GM21423 (cell line): ENCODE results near the gene METTL21C.

ENCODE experiments used
- ATAC-seq: cut with Tn5 transposase; IDR thresholded peaks from one replicate; pipeline ENCODE4 v1.9.1; 2021; ENCODE audit warnings: mild to moderate bottlenecking, moderate library complexity; ENCODE audit not compliant: unreplicated experiment

Gene METTL21C

DNA sequence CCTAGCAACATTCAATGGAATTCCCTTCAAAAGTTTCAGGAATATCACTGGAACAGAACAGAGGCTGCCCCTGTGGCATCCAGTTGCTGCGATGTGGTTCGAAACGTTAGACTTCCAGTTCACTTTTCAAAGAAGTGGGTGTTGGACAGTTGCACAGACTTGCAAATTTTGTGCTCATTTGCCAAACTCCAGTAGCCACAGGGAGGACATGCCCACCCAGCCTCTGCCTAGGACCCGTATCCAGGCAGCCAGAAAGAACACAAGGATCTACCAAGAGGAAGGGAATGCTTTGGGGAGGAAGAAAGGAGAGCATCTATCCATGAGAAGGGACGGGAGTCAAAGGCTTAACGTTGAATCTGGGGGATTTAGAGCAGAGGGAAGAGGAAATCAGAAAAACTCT, at the start of gene METTL21C:
METTL21C (minus strand) TSS at position 108 of the 400 bp plus-strand sequence. CDS start 546 bp downstream, outside the sequence.
- ATAC-seq = no peak

DNA sequence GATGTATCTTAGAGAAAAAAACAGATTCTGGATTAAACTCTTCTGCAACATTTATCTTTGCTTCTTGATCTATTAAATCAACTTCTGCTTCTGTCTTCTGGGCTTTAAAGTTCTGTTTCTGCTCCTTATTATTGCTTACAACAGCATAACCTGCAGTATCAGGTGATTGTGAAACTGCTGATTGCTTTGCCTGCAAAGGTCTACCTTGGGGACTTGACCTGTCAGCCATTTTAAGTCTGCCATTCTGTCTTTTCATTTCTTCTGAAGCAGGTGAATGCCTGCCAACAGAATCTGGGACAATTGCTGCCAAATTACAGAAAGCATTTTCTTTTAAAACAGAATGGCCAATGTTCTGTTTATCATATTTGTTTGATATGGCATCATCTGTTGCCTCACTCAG, 47.7 kb upstream of the METTL21C start:
- ATAC-seq = no peak

DNA sequence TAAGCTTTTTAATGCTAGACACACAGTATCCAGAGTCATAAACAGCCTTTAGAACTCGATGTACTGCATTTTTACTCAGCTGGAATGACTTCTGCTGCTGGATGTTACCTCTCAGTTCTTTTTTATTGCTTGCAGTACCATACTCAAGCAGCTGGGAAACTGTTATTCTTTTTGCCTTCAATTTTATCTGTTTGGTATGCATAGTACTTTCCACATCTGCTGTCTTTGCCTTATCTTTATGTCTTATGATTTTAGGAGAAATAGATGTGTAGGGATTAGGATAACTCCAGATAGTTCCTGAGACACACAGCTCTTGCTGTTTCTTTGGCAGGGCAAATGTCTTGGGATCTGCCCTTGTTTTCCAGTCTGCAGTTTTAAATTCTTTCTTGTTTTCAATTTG, 47.3 kb upstream of the METTL21C start:
- ATAC-seq = no peak

DNA sequence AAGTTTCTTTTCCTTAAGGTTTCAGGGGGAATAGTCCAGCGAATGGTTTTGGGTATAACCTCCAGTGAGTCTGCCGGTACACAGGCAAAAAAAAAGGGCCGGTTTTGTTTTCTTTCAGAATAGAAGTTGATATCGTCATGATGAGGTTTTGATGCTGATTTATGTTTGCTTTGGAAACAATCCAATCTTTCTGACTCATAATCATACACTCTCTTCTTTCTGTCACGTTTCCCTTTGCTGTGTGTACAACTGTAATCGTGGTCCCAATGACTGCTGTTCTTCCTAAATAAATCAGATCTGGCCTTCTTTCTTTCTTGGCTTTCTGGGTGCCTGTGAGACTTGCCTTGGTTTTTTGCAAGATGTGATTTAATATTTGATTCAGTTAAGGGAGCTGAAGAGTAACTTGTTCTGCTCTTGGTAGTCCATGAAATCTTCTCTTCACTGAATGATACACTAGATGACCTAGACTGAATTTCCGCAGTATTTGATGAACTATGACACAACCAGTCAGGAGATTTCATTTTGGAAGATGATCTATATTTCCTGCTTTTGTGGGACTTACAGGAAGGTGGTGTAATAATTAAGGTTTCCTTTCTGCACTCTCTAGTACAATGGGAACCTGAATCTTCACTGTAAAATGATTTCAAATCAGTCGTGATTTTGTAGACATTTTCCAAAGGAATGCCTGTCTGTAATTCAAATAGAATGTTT, 34.9 kb upstream of the METTL21C start:
- no peak for ATAC-seq

DNA sequence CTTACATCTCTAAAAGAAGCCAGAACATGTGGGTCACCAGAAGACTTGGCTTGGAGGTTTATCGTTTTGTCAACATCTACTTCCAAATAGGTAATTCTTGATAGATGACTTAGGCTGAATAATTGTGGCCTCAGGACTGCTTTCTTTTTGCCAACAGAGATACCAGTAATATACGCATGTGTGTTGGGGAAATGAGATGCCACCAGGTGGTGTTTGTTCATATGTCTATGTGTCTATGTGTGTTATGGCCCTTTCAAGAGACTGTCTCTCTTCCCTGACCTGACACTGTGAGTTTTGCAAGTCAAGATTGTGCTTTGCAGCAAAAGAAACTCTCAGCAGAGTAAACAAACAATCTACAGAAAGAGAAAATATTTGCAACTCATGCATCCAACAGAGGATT, 31.6 kb upstream of the METTL21C start:
- no peak for ATAC-seq

DNA sequence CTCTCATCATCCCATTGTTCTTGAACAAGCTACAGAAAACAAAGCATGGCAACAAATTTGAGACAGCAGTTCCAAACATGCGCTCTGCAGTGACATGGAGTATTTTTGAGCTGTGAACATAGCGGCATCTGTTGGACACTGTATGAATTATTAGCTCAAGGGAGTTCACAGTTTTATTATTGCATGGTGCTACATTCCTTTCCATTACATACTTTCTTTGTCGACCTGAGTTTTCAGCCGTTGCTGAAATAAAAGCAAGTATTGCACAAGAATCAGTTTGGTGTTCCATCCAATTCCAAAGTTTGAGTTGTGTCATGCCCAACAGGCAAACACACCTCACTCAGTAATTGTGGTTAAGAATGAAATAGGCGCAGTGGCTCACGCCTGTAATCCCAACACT, 30.1 kb upstream of the METTL21C start:
- no peak for ATAC-seq

DNA sequence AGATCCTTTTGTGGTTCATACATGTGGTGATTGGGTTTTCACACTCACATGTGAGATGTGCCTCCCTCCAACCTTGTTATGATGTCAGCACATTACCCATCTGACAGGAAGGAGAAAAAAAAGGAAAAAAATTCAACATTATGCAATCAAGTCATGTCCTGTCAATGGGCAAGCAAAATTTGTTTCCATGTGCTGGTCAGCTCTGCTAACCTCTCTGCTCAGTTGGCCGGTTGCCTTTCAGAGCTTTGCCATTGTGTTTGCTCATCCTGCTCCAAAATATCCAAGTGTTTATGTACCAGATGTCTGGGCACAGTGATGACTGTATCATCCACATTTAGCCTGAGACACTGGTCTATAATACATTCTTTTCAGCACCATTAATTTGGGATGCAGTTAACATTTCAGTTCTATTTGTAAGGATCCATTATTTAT, 27.0 kb upstream of the METTL21C start:
- ATAC-seq = no peak

DNA sequence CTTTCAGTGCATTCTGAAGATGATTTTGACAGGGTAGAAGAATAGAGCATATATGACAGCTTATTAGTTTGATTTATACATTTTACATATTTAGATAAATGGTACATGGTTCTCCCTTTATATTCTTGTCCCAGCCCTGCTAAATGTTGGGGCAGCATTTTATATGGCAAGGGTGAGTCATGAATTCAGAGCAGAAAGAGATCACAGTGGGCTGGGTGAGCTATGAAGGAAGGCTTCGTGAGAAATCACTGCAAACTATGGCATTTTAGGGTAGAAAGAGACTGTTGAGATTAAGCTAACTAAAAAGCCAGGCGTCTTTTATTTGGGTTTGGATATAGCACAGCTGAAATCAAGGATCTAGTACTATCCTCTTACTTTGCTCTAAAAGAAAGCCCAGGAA, 23.9 kb upstream of the METTL21C start:
- ATAC-seq = no peak

DNA sequence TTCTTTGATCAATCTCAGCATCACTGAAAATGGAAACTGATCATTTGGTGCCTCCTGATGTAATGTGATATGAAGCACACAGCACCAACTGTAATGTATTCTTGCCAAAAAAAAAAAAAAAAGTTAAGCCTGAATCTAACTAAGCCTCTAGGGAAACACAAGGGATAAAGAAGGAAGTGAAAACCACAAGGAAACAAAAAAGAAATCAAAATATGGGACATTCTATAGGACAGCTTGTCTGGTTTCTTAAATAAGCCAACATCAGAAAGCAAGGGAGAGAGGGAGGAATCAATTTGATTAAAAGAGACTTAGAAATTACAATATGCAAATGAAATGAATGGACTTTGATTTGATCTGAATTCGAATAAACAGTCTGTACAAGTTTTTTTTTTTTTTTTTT, 20.6 kb upstream of the METTL21C start:
- no peak for ATAC-seq

DNA sequence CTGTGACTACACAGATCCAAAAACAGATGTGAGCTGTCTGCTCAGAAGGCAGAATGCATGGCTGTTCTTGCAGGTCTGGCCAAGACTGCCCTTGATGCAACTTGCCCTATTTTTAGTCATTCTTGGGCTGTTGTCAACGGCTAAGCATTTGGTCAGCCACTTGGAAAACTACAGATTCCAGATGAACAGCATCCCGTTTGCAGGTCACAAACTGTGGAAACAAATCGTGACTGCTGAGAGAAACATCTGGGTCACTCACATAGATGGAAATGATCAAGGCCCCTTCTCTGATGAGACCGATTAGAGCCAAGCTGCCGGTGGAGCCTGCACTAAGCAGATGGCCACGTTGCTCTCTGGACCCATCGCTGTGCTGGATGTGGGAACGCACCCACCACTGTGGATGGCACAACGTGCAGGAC, 15.4 kb upstream of the METTL21C start:
- no peak for ATAC-seq

DNA sequence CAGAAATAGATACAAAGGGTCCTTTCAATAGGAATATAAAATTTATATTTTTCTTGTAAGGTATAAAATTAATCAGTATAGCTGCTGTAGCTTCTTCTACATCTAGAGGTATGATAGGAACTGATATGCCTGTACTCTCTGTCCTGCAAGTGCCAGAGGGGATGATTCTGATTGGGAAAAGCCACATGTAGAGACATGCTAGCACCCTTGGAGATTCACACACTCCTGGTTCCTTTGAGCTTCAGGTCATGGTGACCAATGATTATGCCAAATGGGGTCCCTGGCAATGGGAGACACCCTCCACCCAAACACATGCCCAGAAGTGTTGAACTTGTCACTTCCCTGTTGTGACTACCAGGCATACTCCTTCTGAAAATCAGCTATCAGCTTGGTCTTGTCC, 14.7 kb upstream of the METTL21C start:
- no peak for ATAC-seq

DNA sequence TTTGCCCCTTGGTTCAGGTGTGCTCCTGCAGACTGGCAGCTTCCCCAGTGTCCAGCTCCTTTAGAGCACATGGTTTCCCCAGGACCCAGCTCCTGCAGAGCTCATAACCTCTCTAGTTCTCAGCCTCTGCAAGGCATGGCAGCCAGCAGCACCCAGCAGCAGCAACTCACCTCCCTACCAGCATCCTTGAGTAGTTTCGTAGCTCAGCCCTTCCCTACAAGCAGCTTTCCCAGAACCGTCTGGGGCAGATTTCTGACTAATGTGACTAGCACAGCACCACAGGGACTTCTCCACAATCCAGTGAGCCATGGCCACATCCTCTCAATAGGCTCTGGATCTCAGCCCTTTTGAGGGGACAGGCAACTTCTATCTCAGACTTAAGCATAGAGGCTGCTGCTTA, 14.1 kb upstream of the METTL21C start:
- ATAC-seq = no peak

DNA sequence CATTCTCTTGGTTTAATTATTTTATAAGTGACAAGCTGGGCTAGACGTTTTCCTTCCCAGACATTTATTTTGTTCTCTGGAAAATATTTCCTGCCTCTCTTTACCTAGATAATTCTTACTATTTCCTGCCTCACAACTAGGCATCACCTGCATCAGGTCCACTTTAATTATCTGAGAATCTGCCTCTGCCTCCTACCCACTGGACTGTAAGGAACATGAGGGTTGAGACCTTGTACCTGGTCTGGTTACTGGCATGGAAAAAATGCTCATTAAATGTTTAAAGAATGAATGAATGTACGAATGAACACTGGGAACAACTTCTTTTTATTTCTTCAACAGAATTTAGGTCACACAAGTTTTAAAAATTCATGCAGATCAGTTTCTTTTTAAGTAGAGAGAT, 13.4 kb upstream of the METTL21C start:
- no peak for ATAC-seq

DNA sequence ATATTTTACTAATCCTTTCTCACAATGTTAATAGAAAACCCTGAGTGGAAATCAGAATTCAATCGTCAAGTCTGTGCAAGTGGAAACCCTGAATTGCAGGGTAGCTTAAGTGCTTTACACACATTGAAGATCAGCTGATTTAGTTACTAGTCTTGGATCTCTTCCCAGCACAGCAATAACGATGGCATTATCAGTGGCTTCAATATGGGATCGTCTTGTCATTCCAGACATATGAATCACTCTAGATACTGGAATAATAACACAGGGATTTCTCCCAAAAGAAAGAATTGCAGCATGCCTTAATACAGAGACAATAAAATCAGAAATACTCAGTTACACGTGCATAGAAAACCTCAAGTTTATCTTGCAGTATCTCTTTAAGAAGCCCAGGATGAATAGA, 12.6 kb upstream of the METTL21C start:
- no peak for ATAC-seq

DNA sequence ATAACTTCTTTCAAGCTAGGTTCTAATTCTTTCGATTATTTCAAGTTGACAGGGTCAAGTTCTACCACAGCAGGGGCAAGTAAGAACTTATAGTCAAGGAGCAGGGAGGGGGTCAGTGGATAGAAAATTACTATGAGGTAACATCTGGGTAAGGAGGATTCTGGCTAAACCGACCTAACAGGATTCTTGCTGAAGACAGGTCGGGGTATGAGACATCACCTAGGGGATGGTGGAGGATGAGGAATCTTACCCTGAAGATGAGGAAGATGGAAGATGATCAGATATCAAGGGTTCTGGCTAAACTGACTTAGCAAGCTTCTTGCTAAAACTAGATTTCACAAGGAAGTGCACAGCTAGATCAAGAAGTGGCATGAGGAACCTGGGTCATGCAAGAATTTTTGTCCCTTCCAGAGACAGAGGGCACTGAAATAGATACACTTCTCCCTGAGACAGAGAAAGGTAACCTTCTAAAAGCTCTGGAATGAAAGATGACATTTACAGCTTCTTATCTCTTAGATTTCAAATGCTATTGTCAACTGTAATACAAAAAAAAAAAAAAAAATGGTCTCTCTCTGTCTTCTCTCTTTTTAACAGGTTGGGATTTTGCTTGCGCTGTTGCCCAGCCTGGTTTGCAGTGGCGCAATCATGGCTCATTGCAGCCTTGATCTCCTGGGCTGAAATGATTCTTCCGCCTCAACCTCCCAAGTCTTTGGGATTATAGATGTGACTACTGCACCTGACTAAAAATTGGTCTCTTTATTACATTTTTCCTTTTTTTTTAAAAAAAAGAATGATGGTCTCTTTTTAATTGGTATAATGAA, 9.6 kb upstream of the METTL21C start:
- no peak for ATAC-seq

DNA sequence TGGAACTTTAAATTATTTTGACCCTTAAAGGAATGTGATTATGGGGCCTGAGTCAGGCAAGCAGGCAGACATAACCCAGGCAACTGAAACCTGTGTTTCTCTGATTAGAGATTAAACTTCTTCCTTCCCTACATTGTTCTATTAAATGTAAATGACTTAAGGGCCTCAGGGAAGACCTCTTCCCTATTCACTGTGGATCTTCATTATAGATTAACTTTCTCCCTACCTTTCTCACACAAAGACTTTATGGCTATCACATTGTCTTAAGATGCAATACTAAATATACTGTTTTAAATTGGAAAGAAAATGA, 8.8 kb upstream of the METTL21C start:
- no peak for ATAC-seq

DNA sequence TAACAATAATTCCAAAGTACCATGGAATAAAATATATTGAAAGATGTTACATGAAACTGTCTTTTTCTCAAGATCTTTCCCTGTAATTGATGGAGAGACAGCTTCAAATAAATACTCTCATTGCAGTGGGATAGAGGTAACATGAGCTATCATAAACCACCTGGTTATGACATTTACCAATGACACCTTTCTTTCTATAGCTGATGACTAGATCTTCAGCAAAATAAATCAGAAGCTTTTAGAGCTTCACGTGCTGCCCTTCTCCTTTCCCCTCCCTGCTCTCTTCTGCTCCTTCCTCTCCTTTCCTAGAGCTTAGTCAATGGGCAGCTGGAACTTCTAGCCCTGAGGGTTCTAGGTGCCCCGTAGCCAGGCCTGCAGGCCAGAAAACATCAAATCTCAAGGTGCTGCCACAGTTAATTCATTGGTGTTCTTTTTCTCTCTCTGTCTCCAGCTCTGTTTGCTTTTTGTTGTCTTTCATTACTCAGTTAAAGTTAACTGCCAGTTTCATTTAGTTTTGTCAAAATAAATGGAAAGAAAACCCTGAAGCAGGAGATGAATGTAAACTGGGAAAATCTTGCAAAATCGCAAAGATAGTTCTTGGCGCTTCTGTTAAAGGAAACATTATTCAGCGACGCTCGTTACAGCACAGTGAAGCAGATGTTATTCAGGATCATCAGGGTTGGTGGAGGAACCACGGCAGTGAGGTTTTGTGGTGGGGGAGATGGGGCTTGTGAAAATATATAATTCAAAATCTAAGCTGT, 8.3 kb upstream of the METTL21C start:
- ATAC-seq = no peak

DNA sequence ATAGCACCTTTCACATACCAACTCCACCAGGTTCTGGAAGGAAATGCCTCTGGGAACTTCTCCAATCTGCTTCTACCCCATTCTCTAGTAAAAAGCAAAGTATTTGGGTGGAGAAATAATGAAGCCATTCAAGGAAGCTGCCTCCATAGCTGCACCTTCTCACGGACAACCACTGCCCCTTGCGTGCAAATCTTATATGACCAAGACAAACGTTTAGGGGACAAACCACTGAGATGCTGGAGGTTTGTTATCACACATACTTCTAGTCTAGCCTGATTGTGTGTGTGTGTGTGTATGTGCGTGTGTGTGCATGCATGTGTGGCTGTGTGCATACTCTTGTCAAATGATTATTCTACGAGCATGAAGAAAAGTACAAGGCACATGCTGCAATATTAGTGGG, 6.5 kb upstream of the METTL21C start:
- no peak for ATAC-seq

DNA sequence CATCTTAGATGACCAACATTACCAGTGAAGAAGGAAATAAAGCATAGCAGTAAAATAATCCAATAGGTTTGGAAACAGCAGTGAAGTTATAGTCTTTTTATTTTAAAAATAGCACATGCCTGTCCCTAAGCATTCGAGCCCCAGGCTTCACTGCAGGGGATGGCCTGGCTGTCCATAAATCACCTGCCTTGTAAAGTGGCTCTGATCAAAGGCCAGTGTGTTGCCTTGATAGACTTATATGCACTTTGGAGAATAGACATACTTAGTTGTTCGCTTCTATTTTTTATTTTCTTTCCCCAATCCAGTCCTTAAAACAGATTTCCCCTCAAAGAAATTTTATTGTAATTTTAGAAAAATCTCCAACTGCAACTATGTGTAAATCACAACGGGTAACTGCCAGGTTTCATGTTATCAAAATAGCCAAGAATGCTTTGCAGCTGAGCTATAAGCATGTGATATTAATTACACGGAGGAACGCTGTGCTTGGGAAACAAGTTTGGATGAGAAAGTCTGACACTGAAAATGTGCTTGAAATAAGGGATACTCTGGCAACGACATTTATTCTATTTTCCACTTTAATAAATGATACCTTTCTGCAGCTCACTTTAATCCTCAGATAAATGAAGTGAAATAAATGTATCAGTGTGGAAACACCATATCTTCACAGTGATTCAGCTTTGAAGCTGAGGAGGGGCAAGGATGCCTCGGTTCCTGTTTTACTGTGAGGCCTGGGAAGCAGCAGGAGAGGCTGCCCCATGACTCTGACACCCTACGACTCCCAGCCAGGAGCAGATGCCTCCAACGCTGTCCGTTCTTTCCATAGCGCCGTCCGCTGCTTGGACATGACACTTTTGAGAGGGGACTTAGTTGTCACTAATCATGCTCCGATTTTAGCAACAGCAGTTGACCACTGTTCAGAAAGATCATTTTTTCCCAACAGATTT, 5.5 kb upstream of the METTL21C start:
- no peak for ATAC-seq

DNA sequence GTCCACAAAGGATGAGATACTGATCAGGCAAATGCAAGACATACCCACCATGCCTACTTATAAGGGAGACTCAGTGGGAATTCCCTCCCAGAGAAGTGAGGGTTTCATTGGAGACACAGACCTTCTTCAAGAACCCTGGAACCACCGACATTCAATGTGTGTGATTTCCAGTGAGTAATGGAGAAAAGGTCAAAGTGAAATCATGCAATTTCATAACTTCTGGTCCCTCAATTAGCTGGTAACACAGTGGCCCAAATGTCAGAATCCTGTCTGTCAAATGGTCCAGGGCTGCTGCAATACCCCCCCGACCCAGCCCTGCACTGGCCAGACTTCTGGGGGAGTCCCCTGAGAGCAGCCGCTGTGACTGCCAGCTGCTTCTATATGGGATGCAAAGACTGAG, 4.7 kb upstream of the METTL21C start:
- ATAC-seq = no peak

DNA sequence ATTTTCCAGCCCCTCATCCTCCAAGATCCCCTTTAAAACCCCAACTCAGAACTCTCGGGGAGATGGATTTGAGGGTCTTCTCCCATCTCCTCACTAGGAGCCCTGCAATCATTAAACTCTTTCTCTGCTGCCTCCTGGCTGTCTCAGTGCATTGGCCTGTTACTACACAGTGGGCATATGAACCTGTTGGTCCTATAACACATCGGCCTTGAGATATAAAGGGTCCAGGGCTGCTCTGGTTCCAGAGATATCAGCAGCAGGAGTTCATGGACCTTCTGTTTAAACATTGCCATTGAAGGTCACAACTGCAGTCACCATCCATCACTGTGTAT, 3.8 kb upstream of the METTL21C start:
- no peak for ATAC-seq
